Spleen (tissue), 7 donors: Measurements from ENCODE around the gene TAL1.

Experiments
- CTCF ChIP-seq, 11 experiments: fragments of 200-600 bp in 7 of 11; fragments of 450-650 bp in 4 of 11; sonication (generic) in 4 of 11; IDR thresholded peaks in 8 of 11; conservative IDR thresholded peaks in 3 of 11; 1 replicate in 7 of 11; 2 replicates in 4 of 11; pipeline versions ENCODE4 v1.4.0 to v1.8.0; 2016 to 2021; ENCODE audit warnings: antibody characterized with exemption in 11 of 11, inconsistent platforms in 4 of 11, mild to moderate bottlenecking in 1 of 11
- POLR2A ChIP-seq, 3 donors: fragments of 450-650 bp; IDR thresholded peaks; one replicate each; pipeline ENCODE4 v1.5.1; 2017; ENCODE audit warnings: antibody characterized with exemption in 3 of 3, mild to moderate bottlenecking in 1 of 3
- donor health status: DM: no; HTN: no; CAD: no; lungs with moderate emphysema.
- donor health status: DM: no; HTN: no; CAD: no.
- donor health status: DM: no; HTN: no; CAD: no.

GRCh38 chr1:47243910-47244309 lies 11.9 kb upstream of the TAL1 start:
- TF ChIP-seq CTCF (IDR thresholded peaks at IDR 0.05 in 8 of 11, conservative IDR thresholded peaks at IDR 0.05 in 3 of 11) (no peak), POLR2A (IDR thresholded peaks at IDR 0.05) (no peak)
